OCI-LY7 (cell line): ENCODE results near the gene SOX2. TPM values are rescaled to one million over a fixed set of nuclear protein-coding genes. Genes with fewer than 3 reads are reported as not detected.

Experiments
- BruUV-seq: library from RNA; stranded (reverse); fragments of 400-500 nt; replicated peaks from 2 replicates; lab custom pipeline; 2021; lab: Mats Ljungman, UMichigan
- CTCF ChIA-PET: fragments of 300-600 bp; sonication (Branson Sonifier 250); formaldehyde crosslinking; loops from one replicate; lab custom pipeline; 2022; ENCODE audit warnings: antibody characterized with exemption; ENCODE audit not compliant: unreplicated experiment; lab: Charles Lee
- POLR2A ChIA-PET: fragments of 300-600 bp; sonication (Branson Sonifier 250); formaldehyde crosslinking; loops from one replicate; lab custom pipeline; 2022; ENCODE audit warnings: antibody characterized with exemption; lab: Charles Lee
- DNase-seq: peaks from one replicate; pipeline ENCODE4 v3.0.0-alpha.2; 2015; ENCODE audit warnings: low spot score
- H2AFZ ChIP-seq: fragments of 200-600 bp; sonication (generic), shearing (Covaris generic); 2 replicates; pipeline ENCODE4 v1.6.1; 2014; ENCODE audit warnings: mild to moderate bottlenecking, antibody characterized with exemption, low read length, moderate library complexity
- H3K27ac ChIP-seq: fragments of 200-600 bp; sonication (generic); 2 replicates; pipeline ENCODE4 v1.5.1; 2014; ENCODE audit warnings: mixed run types, low read depth, mild to moderate bottlenecking, moderate library complexity, low read length, inconsistent platforms; ENCODE audit not compliant: poor library complexity, severe bottlenecking
- H3K36me3 ChIP-seq: fragments of 200-600 bp; sonication (generic); 2 replicates; pipeline ENCODE4 v1.6.1; 2014; ENCODE audit warnings: mild to moderate bottlenecking, antibody characterized with exemption, low read length, moderate library complexity, mixed read lengths; ENCODE audit not compliant: insufficient read depth
- H3K4me1 ChIP-seq: fragments of 200-600 bp; sonication (generic); 2 replicates; pipeline ENCODE4 v1.5.1; 2014; ENCODE audit warnings: mild to moderate bottlenecking, low read length; ENCODE audit not compliant: insufficient read depth, poor library complexity, severe bottlenecking
- H3K4me2 ChIP-seq: fragments of 200-600 bp; sonication (generic); 2 replicates; pipeline ENCODE4 v1.6.1; 2014; ENCODE audit warnings: mild to moderate bottlenecking, low read length
- H3K4me3 ChIP-seq: fragments of 200-600 bp; sonication (generic); 2 replicates; pipeline ENCODE4 v1.5.1; 2014; ENCODE audit warnings: mild to moderate bottlenecking, low read depth, low read length; ENCODE audit not compliant: poor library complexity, severe bottlenecking
- H3K79me2 ChIP-seq: fragments of 200-600 bp; sonication (generic); 2 replicates; pipeline ENCODE4 v1.6.1; 2016; ENCODE audit warnings: low read depth, mild to moderate bottlenecking, low read length, moderate library complexity, mixed read lengths; ENCODE audit not compliant: insufficient read depth
- H3K9me2 ChIP-seq: fragments of 200-600 bp; sonication (generic); 2 replicates; pipeline ENCODE4 v1.6.1; 2016; ENCODE audit warnings: mild to moderate bottlenecking, low read length, mixed read lengths; ENCODE audit not compliant: insufficient read depth
- H3K9me3 ChIP-seq: fragments of 200-600 bp; sonication (generic); 2 replicates; pipeline ENCODE4 v1.6.1; 2014; ENCODE audit warnings: mild to moderate bottlenecking, mixed run types, low read length, mixed read lengths
- H4K20me1 ChIP-seq: fragments of 200-600 bp; sonication (generic); 2 replicates; pipeline ENCODE4 v1.6.1; 2014; ENCODE audit warnings: mild to moderate bottlenecking, antibody characterized with exemption, low read length, moderate library complexity, mixed read lengths; ENCODE audit not compliant: insufficient read depth
- CTCF ChIP-seq: fragments of 200-600 bp; sonication (generic); conservative IDR thresholded peaks from 2 replicates; pipeline ENCODE4 v1.5.1; 2014; ENCODE audit warnings: mild to moderate bottlenecking, antibody characterized with exemption, low read length, moderate library complexity, mixed read lengths
- EZH2phosphoT487 ChIP-seq: fragments of 200-600 bp; sonication (generic); IDR thresholded peaks from 2 replicates; pipeline ENCODE4 v1.6.1; 2018; ENCODE audit warnings: low read depth, borderline replicate concordance, mild to moderate bottlenecking, mixed run types, antibody characterized with exemption, low read length, moderate library complexity, mixed read lengths
- intact Hi-C: fragments of 100-400 bp; cut with micrococcal nuclease; formaldehyde crosslinking; loops from one replicate; pipeline ENCODE4 v1.10.0; 2022; ENCODE audit not compliant: unreplicated experiment
- total RNA-seq, 2 experiments: library from RNA; depleted of rRNA in 1 of 2; stranded (reverse); fragments of >200 nt in 1 of 2; shearing (Covaris generic) in 1 of 2; gene quantifications; 2 replicates each; pipeline ENCODE4 v1.2.3, GENCODE V29; 2014 to 2022

SOX2 gene
- total RNA-seq, 2 experiments from 2014 or later = 11.3 to 33.5 TPM

GRCh38 chr3:181712226-181712552 lies 464 bp downstream of the SOX2 start:
- peak overlapping the region; percentile 91 for H3K4me3 ChIP-seq
- CTCF ChIA-PET = no interaction called here
- H3K79me2 ChIP-seq = peaks cover 49% of the 10 kb centered on the region
- intact Hi-C loops = loop anchor here (5.0 to 10.0 kb wide), 5 partner anchors 93 to 700 kb away; no protein-coding TSS in a partner anchor
- peak overlapping the region; percentile 94 for H3K4me2 ChIP-seq
- no peaks in the 10 kb centered on the region for H4K20me1 ChIP-seq
- POLR2A ChIA-PET = no interaction called here
- TF ChIP-seq EZH2phosphoT487 (no peak), CTCF (no peak)
- no peaks in the 10 kb centered on the region for H3K36me3 ChIP-seq
- no peak for DNase-seq
- H3K9me3 ChIP-seq = no peaks in the 10 kb centered on the region
- peaks cover 48% of the 10 kb centered on the region for H3K4me1 ChIP-seq
- no peaks in the 10 kb centered on the region for H3K9me2 ChIP-seq
- peak overlapping the region; percentile 84 for H3K27ac ChIP-seq
- H2AFZ ChIP-seq = peak overlapping the region; percentile 43; the same call in 1 of the 2 replicates
- no TSS peak for BruUV-seq

GRCh38 chr3:181712553-181713279 lies 991 bp downstream of the SOX2 start:
- Histone ChIP-seq H3K4me1 (peaks cover 48% of the 10 kb centered on the region), H4K20me1 (no peaks in the 10 kb centered on the region), H3K9me2 (no peaks in the 10 kb centered on the region), H3K79me2 (peaks cover 55% of the 10 kb centered on the region), H3K36me3 (no peaks in the 10 kb centered on the region), H3K4me3 (peak overlapping the region; percentile 91), H3K27ac (peak overlapping the region; percentile 84), H3K9me3 (no peaks in the 10 kb centered on the region), H2AFZ (peak overlapping the region; percentile 43; the same call in 1 of the 2 replicates), H3K4me2 (peak overlapping the region; percentile 94)
- no TSS peak for BruUV-seq
- TF ChIP-seq CTCF (peak; percentile 30; the same call in 1 of the 2 replicates), EZH2phosphoT487 (no peak)
- peak; percentile 79 for DNase-seq
- POLR2A ChIA-PET = interaction anchor here (0.7 to 1.2 kb wide), 5 partner anchors 12 to 417 kb away, joined by 3 to 4 read pairs (median 3); no protein-coding TSS in a partner anchor
- CTCF ChIA-PET = no interaction called here
- intact Hi-C loops = loop anchor here (5.0 to 10.0 kb wide), 5 partner anchors 92 to 700 kb away; no protein-coding TSS in a partner anchor

GRCh38 chr3:181713280-181713647 lies 1.5 kb downstream of the SOX2 start:
- Histone ChIP-seq H3K9me2 (no peaks in the 10 kb centered on the region), H3K27ac (peak overlapping the region; percentile 84), H3K9me3 (no peaks in the 10 kb centered on the region), H3K79me2 (peaks cover 60% of the 10 kb centered on the region), H3K36me3 (no peaks in the 10 kb centered on the region), H3K4me3 (peak overlapping the region; percentile 91), H2AFZ (peak overlapping the region; percentile 43; the same call in 1 of the 2 replicates), H3K4me1 (peaks cover 48% of the 10 kb centered on the region), H3K4me2 (peak overlapping the region; percentile 94), H4K20me1 (no peaks in the 10 kb centered on the region)
- ChIA-PET CTCF (no interaction called here), POLR2A (interaction anchor here (0.7 to 1.2 kb wide), 8 partner anchors 11 to 998 kb away, joined by 3 to 5 read pairs (median 3); no protein-coding TSS in a partner anchor)
- intact Hi-C loops = loop anchor here (5.0 to 10.0 kb wide), 5 partner anchors 92 to 699 kb away; no protein-coding TSS in a partner anchor
- TF ChIP-seq CTCF (no peak), EZH2phosphoT487 (no peak)
- BruUV-seq = no TSS peak
- DNase-seq = peak; percentile 49
